Suprapubic skin (tissue), 4 donors: ENCODE results near the gene COX4I2.

Experiments
- CTCF ChIP-seq, 2 donors: fragments of 200-600 bp in 1 of 2; fragments of 450-650 bp in 1 of 2; sonication (generic) in 1 of 2; IDR thresholded peaks; one replicate each; pipeline ENCODE4 v1.5.1; 2016 to 2019; ENCODE audit warnings: antibody characterized with exemption in 2 of 2, mild to moderate bottlenecking in 1 of 2, moderate library complexity in 1 of 2
- EP300 ChIP-seq: sonication (generic); formaldehyde crosslinking; IDR thresholded peaks from one replicate; pipeline ENCODE4 v1.6.1; 2017; ENCODE audit warnings: antibody characterized with exemption
- POLR2A ChIP-seq, 2 donors: fragments of 450-650 bp; IDR thresholded peaks; one replicate each; pipeline ENCODE4 v1.6.1; 2017; ENCODE audit warnings: antibody characterized with exemption in 2 of 2, mild to moderate bottlenecking in 2 of 2, moderate library complexity in 2 of 2
- POLR2AphosphoS5 ChIP-seq, 3 donors: sonication (generic); formaldehyde crosslinking; IDR thresholded peaks; one replicate each; pipeline ENCODE4 v1.6.1; 2017; ENCODE audit warnings: antibody characterized with exemption in 3 of 3

- no peak for TF ChIP-seq POLR2A (IDR thresholded peaks at IDR 0.05)
- no peak for TF ChIP-seq CTCF (IDR thresholded peaks at IDR 0.05)
- no peak for TF ChIP-seq EP300
- TF ChIP-seq POLR2AphosphoS5 (IDR thresholded peaks at IDR 0.05), result no peak
Measured at GRCh38 chr20:31684153-31685015, 46.7 kb downstream of the COX4I2 start.
